ENCODE data around the gene ACVR1. TPM values are rescaled to one million over a fixed set of nuclear protein-coding genes. Genes with fewer than 3 reads are reported as not detected.

The ACVR1 gene
- total and polyA plus RNA-seq, 2 donors (not counting 3 experiments of a cell fraction or from before 2014, with no cell fraction given): 24.8 to 33.6 TPM

DNA sequence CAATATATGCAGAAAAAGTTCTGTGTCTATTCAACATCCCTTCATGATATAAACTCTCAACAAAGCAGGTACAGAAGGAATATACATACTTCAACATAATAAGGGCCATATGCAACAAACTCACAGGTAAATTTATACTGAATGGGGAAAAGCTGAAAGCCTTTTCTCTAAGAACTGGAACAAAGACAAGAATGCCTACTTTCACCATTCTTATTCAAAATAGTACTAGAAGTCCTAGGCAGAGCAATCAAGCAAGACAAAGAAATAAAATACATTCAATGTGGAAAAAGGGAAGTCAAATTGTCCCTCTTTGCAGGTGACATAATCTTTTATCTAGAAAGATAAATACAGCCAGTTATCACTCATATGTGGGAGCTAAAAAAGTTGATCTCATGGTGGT lies 116.3 kb downstream of the ACVR1 start:
- DNase-seq (ENCODE audit: low read depth, low spot score) (no peak), FAIRE-seq (no peak)
- TF ChIP-seq, protein P1, sequence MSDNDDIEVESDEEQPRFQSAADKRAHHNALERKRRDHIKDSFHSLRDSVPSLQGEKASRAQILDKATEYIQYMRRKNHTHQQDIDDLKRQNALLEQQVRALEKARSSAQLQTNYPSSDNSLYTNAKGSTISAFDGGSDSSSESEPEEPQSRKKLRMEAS (IDR thresholded peaks at IDR 0.05; ENCODE audit: insufficient read depth, insufficient read length): no peak
- no peak for TF ChIP-seq POLR2A (IDR thresholded peaks at IDR 0.05; ENCODE audit: low read depth, low read length)
- no peak for TF ChIP-seq POLR2AphosphoS5 (IDR thresholded peaks at IDR 0.05; ENCODE audit: insufficient read depth, low read depth, low read length)
- TF ChIP-seq MYC (IDR thresholded peaks at IDR 0.05; ENCODE audit: low read depth, low read length): no peak
- no peak for TF ChIP-seq JUN (IDR thresholded peaks at IDR 0.05; ENCODE audit: borderline replicate concordance, insufficient read depth, insufficient read length, low read depth)
- no peak for TF ChIP-seq CTCF (IDR thresholded peaks at IDR 0.05; ENCODE audit: extremely low read depth in 1 of 2, insufficient read depth in 1 of 2, low read depth in 1 of 2, low read length in 2 of 2)
- no peak for TF ChIP-seq GATA2 (IDR thresholded peaks at IDR 0.05; ENCODE audit: insufficient read depth, insufficient read length, low read depth, low read length)
- no peak for TF ChIP-seq EZH2 (IDR thresholded peaks at IDR 0.05; ENCODE audit: borderline replicate concordance, low read depth, low read length, severe bottlenecking)
- no peak for TF ChIP-seq FOS (IDR thresholded peaks at IDR 0.05; ENCODE audit: borderline replicate concordance, insufficient read depth, low read length)
- Histone ChIP-seq H2AFZ (ENCODE audit: low read depth, low read length) (no peak overlapping the region), H3K27ac (ENCODE audit: insufficient read depth, low read depth, low read length) (no peak overlapping the region), H3K36me3 (ENCODE audit: control insufficient read depth in 2 of 2, extremely low read depth in 1 of 2, insufficient read depth in 2 of 2, low read length in 2 of 2) (no peaks in the 10 kb centered on the region), H3K9me3 (replicated peaks; ENCODE audit: control insufficient read depth, insufficient read depth, low read length) (no peaks in the 10 kb centered on the region), H3K4me2 (ENCODE audit: insufficient read depth, low read length) (no peak overlapping the region), H3K27me3 (ENCODE audit: control insufficient read depth in 2 of 2, insufficient read depth in 2 of 2, low read length in 2 of 2) (no peaks in the 10 kb centered on the region), H3K4me3 (replicated peaks in 1 of 3; ENCODE audit: insufficient read depth in 1 of 3, low read depth in 1 of 3, low read length in 3 of 3) (no peak overlapping the region), H3K4me1 (ENCODE audit: control insufficient read depth, extremely low read depth, insufficient read depth, low read length) (no peaks in the 10 kb centered on the region), H3K9ac (replicated peaks; ENCODE audit: extremely low read depth, insufficient read depth, low read length) (no peak overlapping the region), H3K9me1 (replicated peaks; ENCODE audit: control insufficient read depth, extremely low read depth, insufficient read depth, low read length) (no peaks in the 10 kb centered on the region), H4K20me1 (replicated peaks; ENCODE audit: control insufficient read depth, extremely low read depth, insufficient read depth, low read length) (no peaks in the 10 kb centered on the region), H3K79me2 (ENCODE audit: control insufficient read depth, insufficient read depth, low read length) (no peaks in the 10 kb centered on the region)
- CTCF ChIA-PET: no interaction called here
- BruUV-seq (replicated peaks): no TSS peak
- POLR2A ChIA-PET: no interaction called here
- intact Hi-C loops (cut with micrococcal nuclease): no loop called here
- dilution Hi-C loops (cut with MboI; ENCODE audit: extremely low pct_ligation_motif_present, low sequenced_read_pairs): no loop called here

Measured in endothelial cell of umbilical vein (primary cell).